ENCODE measurements around the gene CLIP2. TPM values are rescaled to one million over a fixed set of nuclear protein-coding genes. Genes with fewer than 3 reads are reported as not detected.

The CLIP2 gene
- total RNA-seq, 1 donor from 2014 or later = 61.7 TPM

DNA sequence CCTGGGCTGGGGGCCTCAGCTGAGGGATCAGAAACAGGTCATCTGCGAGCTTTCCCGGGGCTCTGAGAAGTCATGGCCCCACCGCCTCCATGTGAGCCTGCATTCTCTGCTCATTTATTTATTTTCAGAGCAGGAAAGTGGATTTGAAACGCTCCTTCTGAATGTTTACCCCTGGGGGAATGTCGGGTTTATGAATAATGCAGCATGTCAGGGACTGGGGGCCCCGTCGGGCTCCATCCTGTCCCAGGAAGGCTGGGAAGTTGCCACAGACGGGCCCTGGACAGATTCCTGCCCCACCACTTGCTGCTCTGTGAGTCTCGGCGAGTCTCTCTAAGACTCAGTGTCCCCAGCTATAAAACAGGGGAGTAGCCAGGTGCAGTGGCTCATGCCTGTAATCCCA is 152.6 kb downstream of the CLIP2 start:
- Mint-ChIP-seq H3K4me3 (no peak overlapping the region), H3K9me3 (peaks cover 5% of the 10 kb centered on the region), H3K4me1 (no peaks in the 10 kb centered on the region), H3K27ac (no peak overlapping the region), H3K36me3 (ENCODE audit: low read depth) (no peaks in the 10 kb centered on the region), H3K27me3 (peaks cover 3% of the 10 kb centered on the region)
- POLR2A ChIA-PET = interaction anchor here (0.7 kb wide), 2 partner anchors 36 to 62 kb away, joined by 3 to 4 read pairs; no protein-coding TSS in a partner anchor
- CTCF ChIA-PET = no interaction called here
- intact Hi-C loops (cut with micrococcal nuclease) = no loop called here
- no peak for ATAC-seq (ENCODE audit: low read depth)
- TF ChIP-seq, protein P1, sequence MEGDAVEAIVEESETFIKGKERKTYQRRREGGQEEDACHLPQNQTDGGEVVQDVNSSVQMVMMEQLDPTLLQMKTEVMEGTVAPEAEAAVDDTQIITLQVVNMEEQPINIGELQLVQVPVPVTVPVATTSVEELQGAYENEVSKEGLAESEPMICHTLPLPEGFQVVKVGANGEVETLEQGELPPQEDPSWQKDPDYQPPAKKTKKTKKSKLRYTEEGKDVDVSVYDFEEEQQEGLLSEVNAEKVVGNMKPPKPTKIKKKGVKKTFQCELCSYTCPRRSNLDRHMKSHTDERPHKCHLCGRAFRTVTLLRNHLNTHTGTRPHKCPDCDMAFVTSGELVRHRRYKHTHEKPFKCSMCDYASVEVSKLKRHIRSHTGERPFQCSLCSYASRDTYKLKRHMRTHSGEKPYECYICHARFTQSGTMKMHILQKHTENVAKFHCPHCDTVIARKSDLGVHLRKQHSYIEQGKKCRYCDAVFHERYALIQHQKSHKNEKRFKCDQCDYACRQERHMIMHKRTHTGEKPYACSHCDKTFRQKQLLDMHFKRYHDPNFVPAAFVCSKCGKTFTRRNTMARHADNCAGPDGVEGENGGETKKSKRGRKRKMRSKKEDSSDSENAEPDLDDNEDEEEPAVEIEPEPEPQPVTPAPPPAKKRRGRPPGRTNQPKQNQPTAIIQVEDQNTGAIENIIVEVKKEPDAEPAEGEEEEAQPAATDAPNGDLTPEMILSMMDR (IDR thresholded peaks at IDR 0.05) = no peak
- no peak for DNase-seq

DNA sequence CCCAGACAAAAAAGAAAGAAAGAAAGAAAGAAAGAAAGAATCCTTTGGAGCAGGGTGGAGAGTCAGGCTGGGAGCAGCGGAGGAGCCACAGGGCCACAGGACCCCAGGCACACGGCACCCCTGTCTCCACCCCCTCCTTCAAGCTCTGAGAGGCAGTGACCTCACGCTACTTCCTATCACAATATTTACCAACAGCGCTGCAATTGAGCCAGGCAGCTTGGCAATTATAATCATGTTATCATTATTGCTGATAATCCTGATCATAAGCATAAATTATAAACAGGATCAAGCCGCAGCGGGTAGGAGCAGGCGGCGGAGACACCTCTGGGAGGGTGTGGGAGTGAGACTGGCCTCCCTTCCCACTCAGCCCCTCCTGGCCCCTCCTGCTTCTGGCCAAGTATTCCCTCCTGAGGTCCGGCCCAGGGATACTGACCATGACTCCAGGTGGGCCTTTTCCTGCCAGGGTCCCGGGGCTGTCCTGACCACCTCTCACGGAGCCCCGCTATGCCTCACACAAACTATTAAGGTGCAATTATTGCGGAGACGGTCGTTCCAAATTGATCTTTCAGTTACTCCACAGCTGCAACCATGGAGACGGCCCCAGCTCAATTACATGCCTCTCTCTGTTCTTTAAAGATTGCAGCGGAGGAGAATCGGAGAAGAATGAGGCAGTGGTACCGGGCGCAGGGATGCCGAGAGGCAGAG is 154.5 kb downstream of the CLIP2 start:
- Mint-ChIP-seq H3K36me3 (ENCODE audit: low read depth) (no peaks in the 10 kb centered on the region), H3K4me1 (no peaks in the 10 kb centered on the region), H3K9me3 (no peaks in the 10 kb centered on the region), H3K27ac (no peak overlapping the region), H3K4me3 (no peak overlapping the region), H3K27me3 (peaks cover 3% of the 10 kb centered on the region)
- intact Hi-C loops (cut with micrococcal nuclease) = no loop called here
- ATAC-seq (ENCODE audit: low read depth) (no peak), DNase-seq (no peak)
- CTCF ChIA-PET = no interaction called here
- TF ChIP-seq, protein P1 (IDR thresholded peaks at IDR 0.05) = no peak
- POLR2A ChIA-PET = no interaction called here

DNA sequence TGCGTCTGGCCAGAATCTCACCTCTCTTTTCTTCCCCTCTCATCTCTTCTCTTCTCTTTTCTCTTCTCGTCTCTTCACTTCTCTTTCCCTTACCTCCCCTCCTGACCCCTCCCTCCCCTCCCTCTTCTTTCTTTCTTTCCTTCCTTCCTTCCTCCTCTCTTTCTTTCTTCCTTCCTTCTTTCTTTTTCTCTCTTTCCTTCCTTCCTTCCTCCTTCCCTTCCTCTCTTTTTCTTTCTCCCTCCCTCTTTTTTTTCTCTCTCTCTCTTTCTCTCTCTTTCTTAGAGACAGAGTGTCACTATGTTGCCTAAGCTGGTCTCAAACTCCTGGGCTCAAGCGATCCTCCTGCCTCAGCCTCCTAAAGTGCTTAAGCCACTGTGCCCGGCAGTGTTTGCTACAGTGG is 159.9 kb downstream of the CLIP2 start:
- Mint-ChIP-seq H3K4me1 (peaks cover 12% of the 10 kb centered on the region), H3K9me3 (no peaks in the 10 kb centered on the region), H3K27me3 (peaks cover 3% of the 10 kb centered on the region), H3K27ac (no peak overlapping the region), H3K4me3 (no peak overlapping the region), H3K36me3 (ENCODE audit: low read depth) (no peaks in the 10 kb centered on the region)
- no peak for DNase-seq
- intact Hi-C loops (cut with micrococcal nuclease) = no loop called here
- no peak for ATAC-seq (ENCODE audit: low read depth)
- ChIA-PET POLR2A (interaction anchor here (0.7 kb wide), 1 partner anchor 29 kb away, joined by 3 read pairs; no protein-coding TSS in a partner anchor), CTCF (interaction anchor here (2.6 kb wide), 1 partner anchor 117 kb away, joined by 14 read pairs; no protein-coding TSS in a partner anchor)
- TF ChIP-seq, protein P1 (IDR thresholded peaks at IDR 0.05) = no peak

DNA sequence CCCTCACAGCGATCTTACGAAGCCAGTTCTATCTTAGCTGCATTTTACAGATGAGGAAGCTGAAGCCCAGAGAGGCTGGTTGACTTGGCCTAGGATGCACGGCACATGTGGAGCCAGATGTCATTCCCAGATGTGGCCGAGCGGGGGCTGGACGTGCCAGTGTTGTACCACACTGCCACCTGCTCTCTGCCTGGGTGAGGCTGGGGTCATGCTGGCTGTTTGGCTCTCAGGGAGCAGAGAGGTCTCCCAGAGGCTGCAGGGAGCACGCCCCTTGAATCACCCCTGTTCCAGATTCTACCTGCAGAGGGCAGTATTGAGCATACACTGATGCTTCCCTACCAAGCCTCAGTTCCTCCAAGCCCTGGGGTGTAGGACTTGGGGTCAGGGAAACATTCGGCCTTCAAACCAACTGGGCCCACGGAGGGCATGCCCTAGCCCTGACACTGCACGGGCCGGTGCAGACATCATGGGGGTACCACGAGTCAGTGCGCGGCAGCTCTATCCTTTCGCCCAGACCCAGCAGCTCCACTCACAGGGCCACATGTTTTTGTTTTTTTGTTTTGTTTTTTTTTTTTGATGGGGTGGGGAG is 160.7 kb downstream of the CLIP2 start:
- peak; percentile 51 for ATAC-seq (ENCODE audit: low read depth)
- H3K36me3 Mint-ChIP-seq (ENCODE audit: low read depth) = no peaks in the 10 kb centered on the region
- POLR2A ChIA-PET = interaction anchor here (0.6 to 0.7 kb wide), 2 partner anchors 116 to 200 kb away, joined by 3 to 11 read pairs; no protein-coding TSS in a partner anchor

More for the DNA sequence above, 160.7 kb downstream of the CLIP2 start:
- intact Hi-C loops (cut with micrococcal nuclease) = loop anchor here (1.0 to 5.0 kb wide), 2 partner anchors 116 to 262 kb away; no protein-coding TSS in a partner anchor
- Mint-ChIP-seq H3K27ac (no peak overlapping the region), H3K9me3 (no peaks in the 10 kb centered on the region), H3K4me3 (no peak overlapping the region), H3K27me3 (peaks cover 3% of the 10 kb centered on the region), H3K4me1 (peaks cover 12% of the 10 kb centered on the region)
- peak; percentile 29 for DNase-seq
- CTCF ChIA-PET = interaction anchor here (0.6 to 2.6 kb wide), 3 partner anchors 30 to 215 kb away, joined by 3 to 14 read pairs (median 4); no protein-coding TSS in a partner anchor
- TF ChIP-seq, protein P1 (IDR thresholded peaks at IDR 0.05) = no peak

Measured in activated B cell treated with CpG ODN at 0.5 μM for 24 hours (primary cell).